HCT116 (cell line): ENCODE measurements around the gene RUNX1. TPM values are rescaled to one million over a fixed set of nuclear protein-coding genes. Genes with fewer than 3 reads are reported as not detected.

Experiments used
- ATAC-seq: fragments of 200-7000 bp; cut with Tn5 transposase; 2 replicates; pipeline ENCODE4 v1.9.1; 2020; ENCODE audit warnings: mild to moderate bottlenecking, moderate library complexity
- BruUV-seq: library from RNA; stranded (reverse); fragments of 400-500 nt; replicated peaks from 2 replicates; lab custom pipeline; 2021; lab: Mats Ljungman, UMichigan
- CTCF ChIA-PET: fragments of 300-600 bp; sonication (Branson Sonifier 250); formaldehyde crosslinking; loops from one replicate; lab custom pipeline; 2021; ENCODE audit warnings: antibody characterized with exemption; lab: Charles Lee
- POLR2A ChIA-PET: fragments of 300-600, 350-600 bp; sonication (Branson Sonifier 250); formaldehyde crosslinking; loops from one replicate; lab custom pipeline; 2021; ENCODE audit warnings: antibody characterized with exemption; lab: Charles Lee
- RAD21 ChIA-PET, 2 experiments: fragments of 300-600 bp; sonication (Branson Sonifier 250); formaldehyde crosslinking; loops; one replicate each; lab custom pipeline; 2023; ENCODE audit warnings: low total read pairs in 2 of 2; ENCODE audit not compliant: uncharacterized antibody in 2 of 2, unreplicated experiment in 2 of 2, low non-redundant PET in 1 of 2; lab: Charles Lee
- DNase-seq: peaks from one replicate; pipeline ENCODE4 v3.0.0-alpha.2; 2010; ENCODE audit warnings: low read depth, low spot score
- H2AFZ ChIP-seq: fragments of 200-600 bp; shearing (Covaris generic), sonication (generic); 2 replicates; pipeline ENCODE4 v1.6.1; 2017; ENCODE audit warnings: low read depth, mixed run types, mixed read lengths, antibody characterized with exemption, low read length; ENCODE audit not compliant: poor library complexity, severe bottlenecking
- H3K27ac ChIP-seq: 2 replicates; pipeline ENCODE4 v1.5.1; 2012; ENCODE audit warnings: low read depth, low read length
- H3K27me3 ChIP-seq: fragments of 200-600 bp; sonication (generic); 2 replicates; pipeline ENCODE4 v1.6.1; 2016; ENCODE audit warnings: mixed run types, low read length, mixed read lengths; ENCODE audit not compliant: insufficient read depth
- H3K36me3 ChIP-seq, 2 experiments: fragments of 200-500 bp in 1 of 2; fragments of 200-600 bp in 1 of 2; sonication (Bioruptor generic) in 1 of 2; sonication (generic) in 1 of 2; 2 replicates each; pipeline versions ENCODE4 v1.5.1 to v1.6.1; 2014 to 2016; ENCODE audit warnings: low read length in 2 of 2, inconsistent platforms in 1 of 2, mixed read lengths in 1 of 2, mixed run types in 1 of 2; ENCODE audit not compliant: insufficient read depth in 2 of 2, control insufficient read depth in 1 of 2
- H3K4me1 ChIP-seq, 2 experiments: fragments of 200-600 bp in 1 of 2; sonication (generic) in 1 of 2; 2 replicates each; pipeline versions ENCODE4 v1.5.1 to v1.6.1; 2012 to 2017; ENCODE audit warnings: low read length in 2 of 2, inconsistent platforms in 1 of 2, mild to moderate bottlenecking in 1 of 2, mixed read lengths in 1 of 2, mixed run types in 1 of 2, moderate library complexity in 1 of 2; ENCODE audit not compliant: insufficient read depth in 2 of 2, control insufficient read depth in 1 of 2
- H3K4me2 ChIP-seq: fragments of 200-600 bp; sonication (generic); 2 replicates; pipeline ENCODE4 v1.6.1; 2017; ENCODE audit warnings: mixed run types, low read length, mixed read lengths
- H3K4me3 ChIP-seq, 2 experiments: fragments of 200-600 bp in 1 of 2; sonication (generic) in 1 of 2; replicated peaks in 1 of 2; 2 replicates each; pipeline ENCODE4 v1.5.1; 2011 to 2016; ENCODE audit warnings: low read length in 2 of 2, control low read depth in 1 of 2, low read depth in 1 of 2, mild to moderate bottlenecking in 1 of 2, mixed read lengths in 1 of 2, mixed run types in 1 of 2
- H3K79me2 ChIP-seq: fragments of 200-600 bp; sonication (generic); 2 replicates; pipeline ENCODE4 v1.6.1; 2017; ENCODE audit warnings: mild to moderate bottlenecking, mixed run types, low read length, moderate library complexity, mixed read lengths; ENCODE audit not compliant: insufficient read depth
- H3K9ac ChIP-seq: fragments of 200-600 bp; sonication (generic); 2 replicates; pipeline ENCODE4 v1.6.1; 2016; ENCODE audit warnings: low read length, mixed read lengths
- H3K9me2 ChIP-seq: fragments of 200-600 bp; sonication (generic), shearing (Covaris generic); 2 replicates; pipeline ENCODE4 v1.6.1; 2017; ENCODE audit warnings: mixed run types, mild to moderate bottlenecking, moderate library complexity; ENCODE audit not compliant: insufficient read depth
- H3K9me3 ChIP-seq, 2 experiments: fragments of 200-500 bp in 1 of 2; fragments of 200-600 bp in 1 of 2; sonication (Bioruptor generic) in 1 of 2; sonication (generic) in 1 of 2; 2 replicates each; pipeline ENCODE4 v1.6.1; 2014 to 2017; ENCODE audit warnings: low read length in 2 of 2, mixed read lengths in 2 of 2, inconsistent platforms in 1 of 2, low read depth in 1 of 2, mild to moderate bottlenecking in 1 of 2, mixed run types in 1 of 2, moderate library complexity in 1 of 2; ENCODE audit not compliant: control insufficient read depth in 1 of 2, insufficient read depth in 1 of 2
- H4K20me1 ChIP-seq: fragments of 200-600 bp; sonication (generic), shearing (Covaris generic); 2 replicates; pipeline ENCODE4 v1.6.1; 2017; ENCODE audit warnings: mixed run types, mild to moderate bottlenecking, moderate library complexity; ENCODE audit not compliant: insufficient read depth
- ATF3 ChIP-seq: IDR thresholded peaks from 2 replicates; pipeline ENCODE4 v1.6.1; 2012
- CTCF ChIP-seq, 3 experiments: fragments of 200-600 bp in 1 of 3; sonication (generic) in 1 of 3; IDR thresholded peaks in 2 of 3; conservative IDR thresholded peaks in 1 of 3; 2 replicates each; pipeline ENCODE4 v1.5.1; 2012 to 2017; ENCODE audit warnings: low read depth in 2 of 3, low read length in 2 of 3, antibody characterized with exemption in 1 of 3, borderline replicate concordance in 1 of 3, control low read depth in 1 of 3, mild to moderate bottlenecking in 1 of 3, mixed read lengths in 1 of 3, mixed run types in 1 of 3, moderate library complexity in 1 of 3; ENCODE audit not compliant: insufficient read depth in 1 of 3
- EGR1 ChIP-seq: IDR thresholded peaks from 2 replicates; pipeline ENCODE4 v1.6.1; 2012; ENCODE audit warnings: low read depth
- ELF1 ChIP-seq: IDR thresholded peaks from 2 replicates; pipeline ENCODE4 v1.6.1; 2012; ENCODE audit warnings: low read depth, borderline replicate concordance
- EZH2 ChIP-seq: fragments of 200-600 bp; sonication (generic); IDR thresholded peaks from 2 replicates; pipeline ENCODE4 v1.6.1; 2017; ENCODE audit warnings: antibody characterized with exemption, mixed run types
- POLR2AphosphoS5 ChIP-seq: IDR thresholded peaks from 2 replicates; pipeline ENCODE4 v1.6.1; 2011; ENCODE audit warnings: mild to moderate bottlenecking, low read depth, low read length, moderate library complexity
- REST ChIP-seq: IDR thresholded peaks from 2 replicates; pipeline ENCODE4 v1.6.1; 2012; ENCODE audit warnings: low read depth
- SIN3A ChIP-seq: IDR thresholded peaks from 2 replicates; pipeline ENCODE4 v1.6.1; 2012; ENCODE audit warnings: low read depth
- intact Hi-C: fragments of 100-400 bp; cut with micrococcal nuclease; formaldehyde crosslinking; loops from 2 replicates; pipeline ENCODE4 v1.10.0; 2022
- total RNA-seq: library from RNA; stranded (reverse); gene quantifications from one replicate; pipeline ENCODE4 v1.2.1, GENCODE V29; 2021; ENCODE audit not compliant: unreplicated experiment

Gene RUNX1
- total RNA-seq, 1 experiment from 2014 or later = 33.5 TPM

- intact Hi-C loops = no loop called here
- Histone ChIP-seq H2AFZ (no peak overlapping the region), H3K79me2 (no peaks in the 10 kb centered on the region)
- TF ChIP-seq CTCF (IDR thresholded peaks at IDR 0.05 in 2 of 3, conservative IDR thresholded peaks at IDR 0.05 in 1 of 3; ENCODE audit: borderline replicate concordance in 1 of 3, insufficient read depth in 1 of 3, low read depth in 2 of 3, low read length in 2 of 3) (no peak), ELF1 (no peak), SIN3A (no peak), EGR1 (no peak), REST (no peak), POLR2AphosphoS5 (no peak), ATF3 (no peak), EZH2 (no peak)
- TF ChIP-seq, all 23 proteins: peak for 0
- ChIA-PET RAD21 (no interaction called here), CTCF (interaction anchor here (1.8 kb wide), 1 partner anchor 11 kb away, joined by 5 read pairs; no protein-coding TSS in a partner anchor), POLR2A (no interaction called here)
- no peaks in the 10 kb centered on the region for H3K36me3 ChIP-seq
- H3K27ac ChIP-seq = no peak overlapping the region
- H3K9ac ChIP-seq = no peak overlapping the region
- no peaks in the 10 kb centered on the region for H3K4me1 ChIP-seq
- no peak overlapping the region for H3K4me2 ChIP-seq
- no peaks in the 10 kb centered on the region for H3K27me3 ChIP-seq
- DNase-seq = no peak
- H4K20me1 ChIP-seq = no peaks in the 10 kb centered on the region
- no peaks in the 10 kb centered on the region for H3K9me2 ChIP-seq
- no peak for ATAC-seq
- H3K4me3 ChIP-seq = no peak overlapping the region
- H3K9me3 ChIP-seq = no peaks in the 10 kb centered on the region
- BruUV-seq = no TSS peak
These were observed 148.7 kb downstream of the RUNX1 start for GRCh38 chr21:34900376-34900775.
